ENCODE results near the gene TPCN2. TPM values are rescaled to one million over a fixed set of nuclear protein-coding genes. Genes with fewer than 3 reads are reported as not detected.

TPCN2 gene
- total RNA-seq, 5 donors from 2014 or later (not counting 1 experiment from before 2014, with no cell fraction given): 14.9 to 34.3 (median 19.4) TPM

DNA sequence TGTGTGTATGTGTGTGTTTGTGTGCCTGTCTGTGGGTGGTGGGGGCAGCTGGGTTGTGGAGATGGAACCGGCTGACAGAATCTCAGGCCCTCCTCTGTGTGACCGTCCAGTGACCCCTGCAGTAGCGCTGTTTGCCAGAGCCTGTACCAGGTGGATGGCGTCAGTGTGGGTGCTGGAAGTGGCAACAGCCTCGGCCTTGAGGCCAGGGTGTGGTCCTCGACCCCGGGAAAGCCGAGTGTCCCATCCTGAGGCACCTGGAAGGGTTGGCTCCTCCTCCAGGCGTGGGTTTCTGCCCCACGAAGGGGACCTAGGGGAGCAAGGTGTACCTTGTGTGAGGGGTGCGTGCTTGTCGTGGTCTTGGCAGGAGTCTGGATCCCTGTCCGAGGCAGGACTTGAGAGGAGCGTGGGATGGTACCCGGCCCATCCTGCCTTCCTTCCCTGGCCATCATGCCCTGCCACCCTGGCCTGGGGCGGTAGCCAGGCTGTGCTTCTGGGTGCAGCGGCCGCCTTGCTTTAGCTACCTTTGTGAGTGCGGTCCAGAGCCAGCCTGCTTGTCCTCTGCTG, 16.5 kb downstream of the TPCN2 start:
- 89% methylated on average over 17 of the region's 19 CpGs for WGBS (ENCODE audit: insufficient coverage)
- ChIA-PET POLR2A (no interaction called here), CTCF (no interaction called here)
- no peaks in the 10 kb centered on the region for H3K4me1 ChIP-seq (ENCODE audit: control insufficient read depth in 1 of 2, extremely low read depth in 1 of 2, insufficient read depth in 2 of 2, low read length in 2 of 2)
- H3K27me3 Mint-ChIP-seq: no peaks in the 10 kb centered on the region
- H3K4me1 Mint-ChIP-seq: peaks cover 2 to 5% (median 4%) of the 10 kb centered on the region in 3 donors
- no peak overlapping the region for H3K27ac Mint-ChIP-seq
- no peaks in the 10 kb centered on the region for H3K27me3 ChIP-seq (replicated peaks in 1 of 2; ENCODE audit: control insufficient read depth in 2 of 2, extremely low read depth in 1 of 2, insufficient read depth in 2 of 2, low read length in 1 of 2)
- no peaks in the 10 kb centered on the region for H3K9me3 Mint-ChIP-seq
- H3K36me3 Mint-ChIP-seq: peaks cover 6% of the 10 kb centered on the region
- no peak overlapping the region for H3K4me3 ChIP-seq (ENCODE audit: control insufficient read depth in 1 of 2, extremely low read depth in 1 of 2, low read length in 1 of 2)
- H3K36me3 ChIP-seq (ENCODE audit: control insufficient read depth in 2 of 2, extremely low read depth in 1 of 2, insufficient read depth in 1 of 2, low read length in 1 of 2): peaks cover 8 to 16% of the 10 kb centered on the region in 2 donors
- no peak for DNase-seq
- ATAC-seq (replicated peaks in 1 of 4): no peak
- no peak overlapping the region for H3K27ac ChIP-seq (ENCODE audit: low read length)
- H3K4me3 Mint-ChIP-seq: no peak overlapping the region
- H3K9me3 ChIP-seq: no peaks in the 10 kb centered on the region

DNA sequence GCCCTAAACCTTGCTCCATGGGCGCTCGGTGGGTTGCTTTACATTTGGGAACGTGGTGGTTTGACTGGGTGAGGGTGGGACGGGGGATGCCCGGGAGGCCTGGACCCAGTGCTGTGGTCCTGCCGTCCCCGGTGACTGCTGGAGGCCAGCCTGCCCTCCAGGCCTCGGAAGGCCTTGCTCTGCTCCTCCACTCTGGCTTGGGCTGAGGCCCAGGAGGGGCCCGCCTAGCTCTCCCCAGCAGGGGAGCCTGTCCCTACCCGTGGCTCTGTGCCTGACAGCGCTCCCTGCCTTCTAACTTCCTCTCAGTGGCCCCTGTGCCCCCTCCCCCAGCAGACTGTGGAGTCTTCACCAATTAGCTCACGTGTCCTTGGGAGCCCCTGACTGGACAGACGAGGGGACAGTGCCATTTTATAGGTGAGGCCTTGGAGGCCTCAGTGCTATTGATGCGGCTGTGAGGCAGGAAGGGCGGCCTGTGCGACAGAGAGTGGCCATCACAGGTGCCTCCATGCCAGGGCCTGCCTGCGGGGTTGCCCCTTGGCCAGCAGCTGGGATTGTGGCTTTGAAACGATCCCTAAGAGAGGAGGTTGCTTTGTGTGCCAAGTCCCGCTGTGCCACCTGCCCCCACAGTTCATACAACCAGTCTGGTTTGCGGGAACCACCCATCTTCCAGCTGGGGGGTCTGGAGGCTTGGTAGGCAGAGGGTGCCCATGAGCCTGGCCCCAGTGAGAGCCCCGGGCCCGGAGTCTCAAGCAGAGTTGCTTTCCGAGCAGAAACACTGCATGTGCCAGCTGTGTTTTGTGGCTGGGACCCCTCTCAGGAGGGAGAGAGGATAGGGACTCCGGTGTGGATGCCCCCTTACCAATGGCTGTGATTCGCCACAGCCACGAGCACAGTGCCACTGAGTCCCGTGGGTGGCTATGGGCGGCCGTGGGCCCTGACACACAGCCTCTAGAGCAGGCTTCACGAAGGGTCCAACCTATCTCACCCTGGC, 17.7 kb downstream of the TPCN2 start:
- no peaks in the 10 kb centered on the region for H3K4me1 ChIP-seq (ENCODE audit: control insufficient read depth in 1 of 2, extremely low read depth in 1 of 2, insufficient read depth in 2 of 2, low read length in 2 of 2)
- POLR2A ChIA-PET: no interaction called here
- ATAC-seq (replicated peaks in 1 of 4): peak in 1 of 4 experiments; percentile 6
- H3K36me3 ChIP-seq (ENCODE audit: control insufficient read depth in 2 of 2, extremely low read depth in 1 of 2, insufficient read depth in 1 of 2, low read length in 1 of 2): peaks cover 12 to 18% of the 10 kb centered on the region in 2 donors
- no peak overlapping the region for H3K4me3 Mint-ChIP-seq
- H3K9me3 ChIP-seq: no peaks in the 10 kb centered on the region
- DNase-seq: no peak
- H3K27me3 Mint-ChIP-seq: no peaks in the 10 kb centered on the region
- CTCF ChIA-PET: no interaction called here
- H3K9me3 Mint-ChIP-seq: no peaks in the 10 kb centered on the region
- peaks cover 0 to 4% (median 0%) of the 10 kb centered on the region in 3 donors for H3K4me1 Mint-ChIP-seq
- no peak overlapping the region for H3K4me3 ChIP-seq (ENCODE audit: control insufficient read depth in 1 of 2, extremely low read depth in 1 of 2, low read length in 1 of 2)
- peaks cover 13% of the 10 kb centered on the region for H3K36me3 Mint-ChIP-seq
- H3K27ac ChIP-seq (ENCODE audit: low read length): no peak overlapping the region
- 91% methylated on average over 17 of the region's 30 CpGs for WGBS (ENCODE audit: insufficient coverage)
- no peaks in the 10 kb centered on the region for H3K27me3 ChIP-seq (replicated peaks in 1 of 2; ENCODE audit: control insufficient read depth in 2 of 2, extremely low read depth in 1 of 2, insufficient read depth in 2 of 2, low read length in 1 of 2)
- H3K27ac Mint-ChIP-seq: no peak overlapping the region

DNA sequence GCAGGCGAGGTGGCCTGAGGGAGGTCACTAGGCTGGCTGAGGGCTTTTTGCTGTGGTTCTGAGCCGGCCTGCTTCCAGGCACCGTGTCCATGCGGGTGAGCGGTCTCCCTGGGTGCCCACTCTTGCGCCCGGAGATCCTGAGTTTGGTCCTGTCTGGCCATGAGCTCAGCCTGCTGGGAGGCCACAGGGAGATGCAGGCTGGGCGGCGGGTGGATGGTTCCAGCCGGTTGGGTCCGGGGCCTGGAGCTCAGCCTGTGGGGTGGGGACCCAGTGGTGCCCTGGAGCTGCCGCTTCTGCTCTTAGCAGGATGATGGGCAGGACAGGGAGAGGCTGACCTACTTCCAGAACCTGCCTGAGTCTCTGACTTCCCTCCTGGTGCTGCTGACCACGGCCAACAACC, 18.5 kb downstream of the TPCN2 start:
- Mint-ChIP-seq H3K9me3 (no peaks in the 10 kb centered on the region), H3K36me3 (peaks cover 7% of the 10 kb centered on the region), H3K4me1 (no peaks in the 10 kb centered on the region), H3K27me3 (no peaks in the 10 kb centered on the region), H3K27ac (no peak overlapping the region), H3K4me3 (no peak overlapping the region)
- DNase-seq (no peak), ATAC-seq (replicated peaks in 1 of 4) (peak in 1 of 4 experiments; percentile 18)
- Histone ChIP-seq H3K9me3 (no peaks in the 10 kb centered on the region), H3K4me1 (ENCODE audit: control insufficient read depth in 1 of 2, extremely low read depth in 1 of 2, insufficient read depth in 2 of 2, low read length in 2 of 2) (no peaks in the 10 kb centered on the region), H3K36me3 (ENCODE audit: control insufficient read depth in 2 of 2, extremely low read depth in 1 of 2, insufficient read depth in 1 of 2, low read length in 1 of 2) (peaks cover 15 to 19% of the 10 kb centered on the region in 2 donors), H3K27me3 (replicated peaks in 1 of 2; ENCODE audit: control insufficient read depth in 2 of 2, extremely low read depth in 1 of 2, insufficient read depth in 2 of 2, low read length in 1 of 2) (no peaks in the 10 kb centered on the region), H3K4me3 (ENCODE audit: control insufficient read depth in 1 of 2, extremely low read depth in 1 of 2, low read length in 1 of 2) (no peak overlapping the region), H3K27ac (ENCODE audit: low read length) (no peak overlapping the region)
- ChIA-PET CTCF (no interaction called here), POLR2A (no interaction called here)
- 92% methylated on average over 13 of the region's 13 CpGs for WGBS (ENCODE audit: insufficient coverage)

DNA sequence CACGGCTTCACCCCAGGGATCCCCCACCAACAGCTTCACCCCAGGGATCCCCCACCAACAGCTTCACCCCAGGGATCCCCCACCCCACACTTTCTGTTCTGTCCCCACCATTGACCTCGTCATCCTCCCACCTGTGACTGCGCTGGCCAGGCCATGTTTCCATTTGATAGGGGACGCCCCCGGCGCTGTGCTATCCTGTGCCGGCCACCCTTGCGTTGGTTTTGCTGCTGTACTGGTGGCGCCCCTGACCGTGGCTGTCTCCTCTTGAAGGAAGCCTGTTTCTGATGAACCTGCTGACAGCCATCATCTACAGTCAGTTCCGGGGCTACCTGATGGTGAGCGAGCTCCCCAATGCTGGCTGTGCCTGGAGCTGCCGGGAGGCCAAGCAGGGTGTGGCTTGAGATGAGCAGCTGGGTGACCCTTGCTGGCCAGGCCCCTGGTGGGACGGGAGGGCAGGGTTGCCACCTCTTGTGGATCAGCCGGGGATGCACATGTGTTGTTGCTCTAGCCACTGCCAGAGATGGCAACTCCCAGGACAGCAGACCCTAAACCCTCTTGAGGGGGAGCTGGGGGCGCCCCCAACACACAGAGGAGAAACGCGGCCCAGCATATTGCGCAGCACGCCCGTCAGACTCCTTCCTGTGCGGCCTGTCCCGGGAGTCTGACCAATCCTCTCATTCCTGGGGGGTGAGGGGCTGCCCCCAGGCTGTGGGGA, 22.5 kb downstream of the TPCN2 start:
- DNase-seq (no peak), ATAC-seq (replicated peaks in 1 of 4) (no peak)
- H3K27ac Mint-ChIP-seq: no peak overlapping the region
- Histone ChIP-seq H3K4me1 (ENCODE audit: control insufficient read depth in 1 of 2, extremely low read depth in 1 of 2, insufficient read depth in 2 of 2, low read length in 2 of 2) (no peaks in the 10 kb centered on the region), H3K4me3 (ENCODE audit: control insufficient read depth in 1 of 2, extremely low read depth in 1 of 2, low read length in 1 of 2) (no peak overlapping the region), H3K36me3 (ENCODE audit: control insufficient read depth in 2 of 2, extremely low read depth in 1 of 2, insufficient read depth in 1 of 2, low read length in 1 of 2) (peaks cover 3 to 24% of the 10 kb centered on the region in 2 donors), H3K9me3 (no peaks in the 10 kb centered on the region), H3K27me3 (replicated peaks in 1 of 2; ENCODE audit: control insufficient read depth in 2 of 2, extremely low read depth in 1 of 2, insufficient read depth in 2 of 2, low read length in 1 of 2) (no peaks in the 10 kb centered on the region), H3K27ac (ENCODE audit: low read length) (no peak overlapping the region)
- WGBS (ENCODE audit: insufficient coverage): 92% methylated on average over 14 of the region's 23 CpGs
- ChIA-PET CTCF (interaction anchor here (0.6 to 0.7 kb wide), 2 partner anchors 64 to 167 kb away, joined by 3 to 4 read pairs; no protein-coding TSS in a partner anchor), POLR2A (no interaction called here)
- H3K4me1 Mint-ChIP-seq: peaks cover 2 to 9% (median 5%) of the 10 kb centered on the region in 3 donors
- H3K36me3 Mint-ChIP-seq: peaks cover 13% of the 10 kb centered on the region
- no peak overlapping the region for H3K4me3 Mint-ChIP-seq
- H3K27me3 Mint-ChIP-seq: no peaks in the 10 kb centered on the region
- no peaks in the 10 kb centered on the region for H3K9me3 Mint-ChIP-seq

DNA sequence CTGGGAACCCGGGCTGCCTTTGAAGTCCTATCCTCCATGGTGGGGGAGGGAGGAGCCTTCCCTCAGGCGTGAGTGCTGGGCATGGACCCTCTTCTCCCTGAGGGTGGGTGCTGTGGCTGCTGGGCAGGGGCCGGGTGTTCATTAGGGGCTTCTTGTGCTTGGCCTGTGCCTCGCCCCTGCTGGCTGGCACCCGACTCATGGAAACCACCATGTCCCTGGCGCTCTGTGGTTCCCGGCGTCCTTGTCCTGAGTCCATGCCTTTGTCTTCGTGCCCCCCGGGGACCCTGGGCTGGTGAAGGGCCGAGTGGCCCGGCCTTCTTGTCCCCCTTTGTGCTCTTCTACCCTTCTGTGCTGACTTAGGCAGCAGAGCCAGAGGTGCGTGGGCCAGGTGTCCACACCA, 23.2 kb downstream of the TPCN2 start:
- WGBS (ENCODE audit: insufficient coverage): 95% methylated on average over 12 of the region's 13 CpGs

DNA sequence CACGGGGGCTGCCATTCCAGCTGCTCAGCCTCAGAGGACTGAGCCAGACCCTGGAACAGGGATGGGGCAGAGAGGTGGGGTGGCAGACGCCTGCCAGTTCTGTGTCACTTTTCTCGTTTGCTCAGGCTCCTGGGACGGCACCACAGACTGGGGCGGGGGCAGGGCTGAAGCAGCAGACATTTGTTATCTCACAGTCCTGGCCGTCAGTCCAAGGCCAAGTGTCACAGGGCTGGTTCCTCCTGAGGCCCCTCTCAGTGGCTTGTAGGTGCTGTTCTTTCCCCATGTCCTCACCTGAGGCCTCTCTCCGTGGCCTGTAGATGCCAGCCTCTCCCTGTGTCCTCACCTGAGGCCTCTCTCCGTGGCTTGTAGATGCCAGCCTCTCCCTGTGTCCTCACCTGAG, 24.7 kb downstream of the TPCN2 start:
- Mint-ChIP-seq H3K36me3 (peaks cover 17% of the 10 kb centered on the region), H3K9me3 (no peaks in the 10 kb centered on the region), H3K4me1 (peaks cover 3 to 9% (median 7%) of the 10 kb centered on the region in 3 donors), H3K27me3 (no peaks in the 10 kb centered on the region), H3K27ac (no peak overlapping the region), H3K4me3 (no peak overlapping the region)
- no peak for DNase-seq
- Histone ChIP-seq H3K4me3 (ENCODE audit: control insufficient read depth in 1 of 2, extremely low read depth in 1 of 2, low read length in 1 of 2) (no peak overlapping the region), H3K36me3 (ENCODE audit: control insufficient read depth in 2 of 2, extremely low read depth in 1 of 2, insufficient read depth in 1 of 2, low read length in 1 of 2) (peaks cover 3 to 24% of the 10 kb centered on the region in 2 donors), H3K9me3 (no peaks in the 10 kb centered on the region), H3K27me3 (replicated peaks in 1 of 2; ENCODE audit: control insufficient read depth in 2 of 2, extremely low read depth in 1 of 2, insufficient read depth in 2 of 2, low read length in 1 of 2) (no peaks in the 10 kb centered on the region), H3K27ac (ENCODE audit: low read length) (no peak overlapping the region), H3K4me1 (ENCODE audit: control insufficient read depth in 1 of 2, extremely low read depth in 1 of 2, insufficient read depth in 2 of 2, low read length in 2 of 2) (no peaks in the 10 kb centered on the region)
- 89% methylated on average over 8 of the region's 8 CpGs for WGBS (ENCODE audit: insufficient coverage)
- CTCF ChIA-PET: no interaction called here
- no peak for ATAC-seq (replicated peaks in 1 of 4)
- POLR2A ChIA-PET: no interaction called here

More for the DNA sequence above, 23.2 kb downstream of the TPCN2 start:
- Mint-ChIP-seq H3K4me3 (no peak overlapping the region), H3K9me3 (no peaks in the 10 kb centered on the region), H3K36me3 (peaks cover 13% of the 10 kb centered on the region), H3K27ac (no peak overlapping the region), H3K27me3 (no peaks in the 10 kb centered on the region), H3K4me1 (peaks cover 2 to 9% (median 5%) of the 10 kb centered on the region in 3 donors)
- POLR2A ChIA-PET: no interaction called here
- H3K4me3 ChIP-seq (ENCODE audit: control insufficient read depth in 1 of 2, extremely low read depth in 1 of 2, low read length in 1 of 2): no peak overlapping the region
- CTCF ChIA-PET: no interaction called here
- no peaks in the 10 kb centered on the region for H3K27me3 ChIP-seq (replicated peaks in 1 of 2; ENCODE audit: control insufficient read depth in 2 of 2, extremely low read depth in 1 of 2, insufficient read depth in 2 of 2, low read length in 1 of 2)
- no peaks in the 10 kb centered on the region for H3K9me3 ChIP-seq
- H3K4me1 ChIP-seq (ENCODE audit: control insufficient read depth in 1 of 2, extremely low read depth in 1 of 2, insufficient read depth in 2 of 2, low read length in 2 of 2): no peaks in the 10 kb centered on the region
- no peak overlapping the region for H3K27ac ChIP-seq (ENCODE audit: low read length)
- no peak for ATAC-seq (replicated peaks in 1 of 4)
- DNase-seq: no peak
- H3K36me3 ChIP-seq (ENCODE audit: control insufficient read depth in 2 of 2, extremely low read depth in 1 of 2, insufficient read depth in 1 of 2, low read length in 1 of 2): peaks cover 3 to 24% of the 10 kb centered on the region in 2 donors

Data from T-cell (primary cell).